ENCODE measurements around the gene C3orf18. TPM values are rescaled to one million over a fixed set of nuclear protein-coding genes. Genes with fewer than 3 reads are reported as not detected.

The C3orf18 gene
- total RNA-seq, 5 donors from 2014 or later (not counting 1 experiment from before 2014, with no cell fraction given), result 15.3 to 24.7 (median 19.5) TPM

- Histone ChIP-seq H3K4me1 (ENCODE audit: control insufficient read depth in 1 of 2, extremely low read depth in 1 of 2, insufficient read depth in 2 of 2, low read length in 2 of 2) (peaks cover 23 to 85% of the 10 kb centered on the region in 2 experiments), H3K9me3 (no peaks in the 10 kb centered on the region), H3K4me3 (ENCODE audit: control insufficient read depth in 1 of 2, extremely low read depth in 1 of 2, low read length in 1 of 2) (no peak overlapping the region), H3K27me3 (replicated peaks in 1 of 2; ENCODE audit: control insufficient read depth in 2 of 2, extremely low read depth in 1 of 2, insufficient read depth in 2 of 2, low read length in 1 of 2) (no peaks in the 10 kb centered on the region), H3K27ac (ENCODE audit: low read length) (peak overlapping the region; percentile 59), H3K36me3 (ENCODE audit: control insufficient read depth in 2 of 2, extremely low read depth in 1 of 2, insufficient read depth in 1 of 2, low read length in 1 of 2) (peaks cover 0 to 8% of the 10 kb centered on the region in 2 donors)
- no peak for DNase-seq
- Mint-ChIP-seq H3K9me3 (no peaks in the 10 kb centered on the region), H3K4me1 (peaks cover 58 to 79% (median 76%) of the 10 kb centered on the region in 3 donors), H3K36me3 (peaks cover 3% of the 10 kb centered on the region), H3K27ac (peak overlapping the region; percentile 88 to 93), H3K27me3 (no peaks in the 10 kb centered on the region), H3K4me3 (peak overlapping the region; percentile 13 to 69 (median 34))
- WGBS (ENCODE audit: insufficient coverage), result 83% methylated on average over 2 of the region's 4 CpGs
- POLR2A ChIA-PET, result interaction anchor here (0.6 to 1.9 kb wide), 4 partner anchors 8 to 27 kb away, joined by 4 to 7 read pairs (median 4); no protein-coding TSS in a partner anchor
- CTCF ChIA-PET, result interaction anchor here (0.7 to 4.6 kb wide), 12 partner anchors 8 to 555 kb away, joined by 3 to 40 read pairs (median 6); partner anchors contain the start of genes C3orf18 (in 1 of the 2), CISH (in 1 of the 2), HEMK1 (in 1 of the 2) and MAPKAPK3 (in 1 of the 2)
- no peak for ATAC-seq (replicated peaks in 1 of 4)
Observed at GRCh38 chr3:50588759-50589433, 21.3 kb upstream of the C3orf18 start.

GRCh38 chr3:50587806-50588758, 20.5 kb upstream of the C3orf18 start:
- peak; percentile 18 to 59 (median 36) for ATAC-seq (replicated peaks in 1 of 4)
- ChIA-PET POLR2A (interaction anchor here in 1 of 2 donors (0.9 kb wide), 1 partner anchor 21 kb away, joined by 4 read pairs; no protein-coding TSS in a partner anchor), CTCF (interaction anchor here (0.9 to 4.6 kb wide), 9 partner anchors 13 to 65 kb away, joined by 5 to 40 read pairs (median 6); partner anchors contain the start of genes C3orf18 (in 1 of the 2), CISH (in 1 of the 2), HEMK1 (in 1 of the 2) and MAPKAPK3 (in 1 of the 2))
- whole genome bisulfite sequencing (ENCODE audit: insufficient coverage), result 24% methylated on average over 17 of the region's 17 CpGs
- peaks cover 9% of the 10 kb centered on the region for H3K36me3 Mint-ChIP-seq
- H3K9me3 Mint-ChIP-seq, result no peaks in the 10 kb centered on the region
- peaks cover 21 to 83% of the 10 kb centered on the region in 2 experiments for H3K4me1 ChIP-seq (ENCODE audit: control insufficient read depth in 1 of 2, extremely low read depth in 1 of 2, insufficient read depth in 2 of 2, low read length in 2 of 2)
- H3K27me3 Mint-ChIP-seq, result no peaks in the 10 kb centered on the region
- no peaks in the 10 kb centered on the region for H3K9me3 ChIP-seq
- no peak overlapping the region for H3K4me3 ChIP-seq (ENCODE audit: control insufficient read depth in 1 of 2, extremely low read depth in 1 of 2, low read length in 1 of 2)
- peaks cover 52 to 76% (median 75%) of the 10 kb centered on the region in 3 donors for H3K4me1 Mint-ChIP-seq
- H3K27ac ChIP-seq (ENCODE audit: low read length), result peak overlapping the region; percentile 59
- peaks cover 0 to 14% of the 10 kb centered on the region in 2 donors for H3K36me3 ChIP-seq (ENCODE audit: control insufficient read depth in 2 of 2, extremely low read depth in 1 of 2, insufficient read depth in 1 of 2, low read length in 1 of 2)
- DNase-seq, result peak in 19 of 35 experiments; percentile 29 to 70 (median 49)
- H3K4me3 Mint-ChIP-seq, result peak overlapping the region; percentile 13 to 69 (median 34)
- peak overlapping the region; percentile 88 to 93 for H3K27ac Mint-ChIP-seq
- no peaks in the 10 kb centered on the region for H3K27me3 ChIP-seq (replicated peaks in 1 of 2; ENCODE audit: control insufficient read depth in 2 of 2, extremely low read depth in 1 of 2, insufficient read depth in 2 of 2, low read length in 1 of 2)

- DNase-seq (no peak), ATAC-seq (replicated peaks in 1 of 4) (no peak)
- Mint-ChIP-seq H3K27me3 (no peaks in the 10 kb centered on the region), H3K27ac (peak overlapping the region; percentile 88 to 93), H3K9me3 (no peaks in the 10 kb centered on the region), H3K36me3 (peaks cover 13% of the 10 kb centered on the region), H3K4me3 (peak overlapping the region in 1 of 3 donors; percentile 28), H3K4me1 (peaks cover 46 to 72% (median 70%) of the 10 kb centered on the region in 3 donors)
- H3K4me1 ChIP-seq (ENCODE audit: control insufficient read depth in 1 of 2, extremely low read depth in 1 of 2, insufficient read depth in 2 of 2, low read length in 2 of 2), result peaks cover 16 to 76% of the 10 kb centered on the region in 2 experiments
- WGBS (ENCODE audit: insufficient coverage), result 91% methylated on average over 3 of the region's 6 CpGs
- ChIA-PET CTCF (interaction anchor here (0.8 to 4.6 kb wide), 2 partner anchors 16 kb away, joined by 3 to 40 read pairs; partner anchors contain the start of gene HEMK1 (in 1 of the 2)), POLR2A (no interaction called here)
- no peaks in the 10 kb centered on the region for H3K9me3 ChIP-seq
- H3K4me3 ChIP-seq (ENCODE audit: control insufficient read depth in 1 of 2, extremely low read depth in 1 of 2, low read length in 1 of 2), result no peak overlapping the region
- H3K27me3 ChIP-seq (replicated peaks in 1 of 2; ENCODE audit: control insufficient read depth in 2 of 2, extremely low read depth in 1 of 2, insufficient read depth in 2 of 2, low read length in 1 of 2), result no peaks in the 10 kb centered on the region
- no peak overlapping the region for H3K27ac ChIP-seq (ENCODE audit: low read length)
- H3K36me3 ChIP-seq (ENCODE audit: control insufficient read depth in 2 of 2, extremely low read depth in 1 of 2, insufficient read depth in 1 of 2, low read length in 1 of 2), result peaks cover 0 to 17% of the 10 kb centered on the region in 2 donors
Observed at GRCh38 chr3:50587373-50587772, 19.8 kb upstream of the C3orf18 start.

- H3K4me3 ChIP-seq (ENCODE audit: control insufficient read depth in 1 of 2, extremely low read depth in 1 of 2, low read length in 1 of 2), result no peak overlapping the region
- CTCF ChIA-PET, result interaction anchor here (0.8 to 1.1 kb wide), 2 partner anchors 16 to 26 kb away, joined by 3 read pairs; no protein-coding TSS in a partner anchor
- H3K4me1 Mint-ChIP-seq, result peaks cover 47 to 72% (median 70%) of the 10 kb centered on the region in 3 donors
Observed at GRCh38 chr3:50586763-50587070, 19.2 kb upstream of the C3orf18 start.

GRCh38 chr3:50585919-50586762, 18.6 kb upstream of the C3orf18 start:
- no peak overlapping the region for H3K4me3 ChIP-seq (ENCODE audit: control insufficient read depth in 1 of 2, extremely low read depth in 1 of 2, low read length in 1 of 2)
- DNase-seq, result no peak
- H3K4me3 Mint-ChIP-seq, result no peak overlapping the region
- H3K27me3 ChIP-seq (replicated peaks in 1 of 2; ENCODE audit: control insufficient read depth in 2 of 2, extremely low read depth in 1 of 2, insufficient read depth in 2 of 2, low read length in 1 of 2), result no peaks in the 10 kb centered on the region
- POLR2A ChIA-PET, result no interaction called here
- H3K27me3 Mint-ChIP-seq, result no peaks in the 10 kb centered on the region
- H3K27ac ChIP-seq (ENCODE audit: low read length), result peak overlapping the region; percentile 14
- no peaks in the 10 kb centered on the region for H3K9me3 Mint-ChIP-seq
- 100% methylated on average over 2 of the region's 6 CpGs for WGBS (ENCODE audit: insufficient coverage)
- H3K36me3 ChIP-seq (ENCODE audit: control insufficient read depth in 2 of 2, extremely low read depth in 1 of 2, insufficient read depth in 1 of 2, low read length in 1 of 2), result peaks cover 0 to 27% of the 10 kb centered on the region in 2 donors
- peaks cover 12 to 74% of the 10 kb centered on the region in 2 experiments for H3K4me1 ChIP-seq (ENCODE audit: control insufficient read depth in 1 of 2, extremely low read depth in 1 of 2, insufficient read depth in 2 of 2, low read length in 2 of 2)
- H3K27ac Mint-ChIP-seq, result peak overlapping the region; percentile 55 to 88
- H3K9me3 ChIP-seq, result no peaks in the 10 kb centered on the region
- peaks cover 19% of the 10 kb centered on the region for H3K36me3 Mint-ChIP-seq
- peaks cover 50 to 72% (median 70%) of the 10 kb centered on the region in 3 donors for H3K4me1 Mint-ChIP-seq
- ATAC-seq (replicated peaks in 1 of 4), result no peak
- CTCF ChIA-PET, result interaction anchor here in 1 of 2 donors (1.1 to 1.3 kb wide), 2 partner anchors 14 to 27 kb away, joined by 3 read pairs; no protein-coding TSS in a partner anchor

More at GRCh38 chr3:50586763-50587070, 19.2 kb upstream of the C3orf18 start:
- no peaks in the 10 kb centered on the region for H3K27me3 ChIP-seq (replicated peaks in 1 of 2; ENCODE audit: control insufficient read depth in 2 of 2, extremely low read depth in 1 of 2, insufficient read depth in 2 of 2, low read length in 1 of 2)
- WGBS (ENCODE audit: insufficient coverage), result 63% methylated on average over 1 of the region's 3 CpGs
- no peaks in the 10 kb centered on the region for H3K9me3 ChIP-seq
- no peak for ATAC-seq (replicated peaks in 1 of 4)
- Mint-ChIP-seq H3K4me3 (no peak overlapping the region), H3K9me3 (no peaks in the 10 kb centered on the region), H3K27me3 (no peaks in the 10 kb centered on the region), H3K27ac (peak overlapping the region; percentile 88 to 93), H3K36me3 (peaks cover 14% of the 10 kb centered on the region)
- peaks cover 0 to 23% of the 10 kb centered on the region in 2 donors for H3K36me3 ChIP-seq (ENCODE audit: control insufficient read depth in 2 of 2, extremely low read depth in 1 of 2, insufficient read depth in 1 of 2, low read length in 1 of 2)
- no peak overlapping the region for H3K27ac ChIP-seq (ENCODE audit: low read length)
- POLR2A ChIA-PET, result no interaction called here
- H3K4me1 ChIP-seq (ENCODE audit: control insufficient read depth in 1 of 2, extremely low read depth in 1 of 2, insufficient read depth in 2 of 2, low read length in 2 of 2), result peaks cover 14 to 74% of the 10 kb centered on the region in 2 experiments
- no peak for DNase-seq
